Measurements from ENCODE around the gene CCDC152.
"Not testable (repeated sequence)": the region's sequence is repeated elsewhere in the genome, so short reads cannot be mapped to it uniquely, and the experiment has no call there.

CCDC152 gene

GRCh38 chr5:42816546-42816945, 59.9 kb downstream of the CCDC152 start:
- DNase-seq: not testable (repeated sequence)

- no peak for DNase-seq
These were observed 63.1 kb downstream of the CCDC152 start for GRCh38 chr5:42819745-42820144.

DNA sequence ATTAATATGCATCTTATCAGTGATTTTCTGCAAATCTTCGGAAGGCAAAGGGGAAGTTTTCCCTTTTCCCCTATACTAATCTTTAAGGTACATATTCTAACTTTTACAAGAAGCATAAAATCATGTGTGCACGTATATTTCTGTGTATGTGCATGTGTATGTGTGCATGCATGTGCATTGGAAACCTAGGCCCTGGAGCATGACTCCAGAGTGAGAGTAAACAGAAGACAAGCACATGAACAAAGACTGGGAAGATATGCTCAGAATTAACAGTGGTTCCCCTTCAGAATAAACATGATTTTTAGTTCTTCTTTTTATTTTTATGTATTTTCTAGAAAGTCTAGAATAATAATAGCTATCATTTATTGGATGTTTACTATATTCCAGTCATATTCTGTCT, 65.9 kb downstream of the CCDC152 start:
- no peak for DNase-seq

DNA sequence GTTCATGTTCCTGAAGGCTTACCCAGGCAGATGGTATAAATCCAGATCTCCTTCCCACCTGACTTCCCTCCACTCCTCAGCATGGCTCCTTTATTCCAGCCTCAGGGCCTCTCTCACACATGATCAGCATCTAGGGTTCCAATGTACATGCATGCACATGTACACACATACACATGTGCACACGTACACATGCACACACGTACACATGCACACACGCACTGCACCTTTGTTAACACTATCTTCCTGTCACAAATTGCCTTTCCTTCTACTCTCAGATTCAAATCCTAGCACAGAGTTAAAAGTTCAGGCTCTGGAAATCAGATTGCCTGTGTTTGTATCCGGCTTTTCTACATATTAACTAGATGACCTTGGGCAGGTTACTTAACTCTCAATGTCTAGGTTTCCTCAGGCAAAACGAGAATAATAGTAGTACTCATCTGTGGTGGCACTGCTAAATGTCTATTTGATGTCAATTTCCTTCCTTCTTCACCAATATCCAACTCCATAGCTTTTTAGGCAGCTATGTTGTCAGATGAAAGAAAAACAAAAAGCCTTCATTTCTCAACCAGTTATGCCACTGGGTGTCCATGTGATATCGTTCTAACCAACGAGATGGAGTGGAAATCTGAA, 67.8 kb downstream of the CCDC152 start:
- DNase-seq: no peak

- no peak for DNase-seq
These were observed 69.0 kb downstream of the CCDC152 start for GRCh38 chr5:42825422-42826148.

DNA sequence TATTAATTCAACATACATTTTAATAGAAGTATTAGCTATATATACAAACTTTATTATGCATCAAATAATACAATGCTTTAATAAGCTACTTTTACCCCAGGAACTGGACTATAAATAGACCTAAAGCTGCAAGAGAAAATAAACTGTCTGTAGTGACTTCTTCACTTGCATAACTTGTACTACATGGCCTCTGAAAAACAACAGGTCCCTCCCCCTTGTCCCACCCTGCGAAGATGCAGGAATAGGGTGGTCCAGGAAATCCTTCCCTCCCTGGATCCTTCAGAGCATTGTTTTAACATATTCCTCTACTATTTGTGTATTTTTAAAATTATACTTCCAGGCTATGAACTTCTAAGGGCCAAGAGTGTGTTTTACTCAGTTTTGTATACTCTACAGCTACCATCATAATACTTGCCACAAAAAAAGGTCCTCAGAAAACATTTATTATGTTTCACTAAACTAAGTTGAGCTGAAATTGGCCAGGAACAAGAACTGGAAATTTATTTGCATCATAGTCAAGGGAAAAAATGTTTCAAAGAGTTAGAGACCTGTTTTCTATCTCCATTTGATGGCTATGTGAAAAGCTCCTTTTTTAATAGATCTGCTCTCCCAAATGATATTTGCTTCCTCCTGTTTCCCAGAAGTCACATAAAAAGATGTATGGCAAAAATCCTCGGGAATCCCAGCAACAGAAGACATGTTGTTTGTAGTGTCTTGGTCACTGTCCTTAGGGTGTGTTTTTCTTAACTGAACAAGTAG, 70.3 kb downstream of the CCDC152 start:
- no peak for DNase-seq

- no peak for DNase-seq
These were observed 72.1 kb downstream of the CCDC152 start for GRCh38 chr5:42828671-42829070.

- no peak for DNase-seq
These were observed 74.3 kb downstream of the CCDC152 start for GRCh38 chr5:42830924-42831323.

DNA sequence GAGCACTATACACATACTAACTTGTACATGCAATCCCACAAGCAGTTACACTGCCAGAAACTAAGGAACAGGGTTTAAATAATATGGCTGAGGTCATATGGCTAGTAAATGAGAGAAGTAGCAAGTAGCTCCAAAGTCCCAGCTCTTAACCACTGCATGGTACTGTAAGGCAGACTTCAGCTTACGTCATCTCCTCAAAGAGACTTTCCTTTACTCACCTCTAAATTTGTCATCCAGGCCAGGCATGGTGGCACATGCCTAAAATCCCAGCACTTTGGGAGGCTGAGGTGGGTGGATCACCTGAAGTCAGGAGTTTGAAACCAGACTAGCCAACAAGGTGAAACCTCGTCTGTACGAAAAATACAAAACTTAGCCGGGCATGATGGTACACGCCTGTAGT, 75.4 kb downstream of the CCDC152 start:
- no peak for DNase-seq

DNA sequence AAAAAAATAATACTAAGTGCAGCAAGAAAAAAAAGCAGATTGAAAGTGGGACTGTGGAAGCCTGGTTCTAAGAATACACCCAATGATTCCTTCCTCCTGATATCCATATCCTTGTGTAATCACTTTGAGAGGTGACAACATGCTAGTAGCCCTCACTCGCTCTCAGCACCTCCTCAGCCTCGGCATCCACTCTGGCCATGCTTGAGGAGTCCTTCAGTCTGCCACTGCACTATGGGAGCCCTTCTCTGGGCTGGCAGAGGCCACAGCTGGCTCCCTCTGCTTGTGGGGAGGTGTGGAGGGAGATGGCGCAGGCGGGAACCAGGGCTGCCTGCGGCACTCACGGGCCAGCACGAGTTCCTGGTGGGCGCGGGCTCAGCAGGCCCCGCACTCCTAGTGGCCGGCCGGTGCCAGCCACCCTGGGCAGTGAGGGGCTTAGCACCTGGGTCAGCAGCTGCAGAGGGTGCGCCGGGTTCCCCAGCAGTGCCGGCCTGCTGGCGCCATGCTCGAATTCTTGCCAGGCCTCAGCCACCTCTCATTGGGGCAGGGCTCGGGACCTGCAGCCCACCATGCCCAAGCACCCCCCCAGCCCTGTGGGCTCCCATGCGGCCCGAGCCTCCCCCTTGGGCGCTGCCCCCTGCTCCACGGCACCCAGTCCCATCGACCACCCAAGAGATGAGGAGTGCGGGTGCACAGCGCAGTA, 79.6 kb downstream of the CCDC152 start:
- DNase-seq: no peak

DNA sequence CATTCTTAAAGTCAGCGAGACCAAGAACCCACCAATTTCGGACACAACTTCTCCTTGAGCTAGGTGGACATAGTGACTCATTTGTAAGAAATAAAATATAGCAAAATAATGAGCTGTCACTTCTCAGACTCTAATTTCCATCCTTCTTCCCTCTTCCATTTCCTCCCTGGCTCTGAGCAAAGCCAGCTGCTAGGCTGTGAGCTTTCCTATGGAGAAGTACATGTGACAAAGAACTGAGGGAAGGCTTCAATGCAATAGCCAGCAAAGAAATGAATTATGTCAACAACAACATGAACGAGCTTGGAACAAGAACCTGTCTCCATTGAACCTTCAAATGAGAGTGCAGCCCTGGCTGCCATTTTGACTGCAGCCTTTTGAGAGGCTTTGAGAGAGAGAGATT, 81.0 kb downstream of the CCDC152 start:
- DNase-seq: no peak

GRCh38 chr5:42839196-42839595, 82.6 kb downstream of the CCDC152 start:
- no peak for DNase-seq

GRCh38 chr5:42840269-42840668, 83.7 kb downstream of the CCDC152 start:
- DNase-seq: no peak

GRCh38 chr5:42840842-42841567, 84.4 kb downstream of the CCDC152 start:
- no peak for DNase-seq

- DNase-seq: no peak
These were observed 86.5 kb downstream of the CCDC152 start for GRCh38 chr5:42842921-42843641.

DNA sequence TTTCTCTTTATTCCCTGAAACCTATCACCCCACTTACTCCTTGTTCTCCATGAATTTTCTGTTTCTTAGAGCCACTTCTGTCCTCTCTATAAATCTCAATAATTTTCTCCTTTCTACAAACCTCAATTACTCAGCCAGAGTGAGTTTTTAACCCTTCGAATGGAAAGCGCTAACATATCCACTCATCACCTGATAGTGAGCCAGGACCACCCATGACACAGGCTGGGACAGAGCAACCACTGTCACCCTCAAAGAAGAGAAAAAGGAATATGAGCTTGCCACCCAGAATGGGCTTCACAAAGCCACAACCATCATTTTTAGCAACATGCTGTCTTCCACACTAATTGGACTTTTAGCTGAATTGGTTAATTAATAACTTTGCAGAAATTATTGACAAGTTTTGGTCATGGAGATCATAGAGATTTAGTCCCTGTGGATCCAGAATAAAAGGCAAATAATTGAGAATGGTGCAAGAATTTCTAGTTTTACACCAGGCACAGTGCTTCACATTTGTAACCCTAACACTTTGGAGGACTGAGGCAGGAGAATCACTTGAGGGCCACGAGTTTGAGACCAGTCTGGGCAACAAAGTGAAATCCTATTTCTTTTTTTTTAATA, 87.2 kb downstream of the CCDC152 start:
- DNase-seq: no peak

DNA sequence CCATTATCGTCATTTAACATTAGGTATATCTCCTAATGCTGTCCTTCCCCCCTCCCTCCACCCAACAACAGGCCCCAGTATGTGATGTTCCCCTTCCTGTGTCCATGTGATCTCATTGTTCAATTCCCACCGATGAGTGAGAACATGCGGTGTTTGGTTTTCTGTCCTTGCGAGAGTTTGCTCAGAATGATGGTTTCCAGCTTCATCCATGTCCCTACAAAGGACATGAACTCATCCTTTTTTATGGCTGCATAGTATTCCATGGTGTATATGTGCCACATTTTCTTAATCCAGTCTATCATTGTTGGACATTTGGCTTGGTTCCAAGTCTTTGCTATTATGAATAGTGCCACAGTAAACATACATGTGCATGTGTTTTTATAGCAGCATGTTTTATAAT, 87.8 kb downstream of the CCDC152 start:
- not testable (repeated sequence) for DNase-seq

- no peak for DNase-seq
These were observed 91.9 kb downstream of the CCDC152 start for GRCh38 chr5:42848545-42848944.

DNA sequence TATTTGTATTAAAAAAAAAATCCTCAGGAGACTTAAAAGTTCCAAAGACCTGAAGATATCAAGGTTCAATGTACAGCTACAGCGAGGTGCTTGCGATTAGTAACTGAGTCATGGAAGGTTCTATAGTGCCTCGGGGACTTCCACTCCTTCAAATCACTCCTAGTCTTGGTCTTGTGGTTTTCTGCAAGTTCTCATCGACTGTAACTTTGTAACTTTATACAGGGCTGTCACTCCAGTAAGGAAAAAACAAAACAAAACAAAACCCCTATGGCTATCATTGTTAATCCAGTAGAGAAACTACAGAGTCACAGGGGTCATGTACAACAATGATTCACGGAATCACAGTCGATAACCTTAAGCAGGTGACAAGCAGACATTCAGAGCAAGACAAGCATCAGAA, 94.9 kb downstream of the CCDC152 start:
- no peak for DNase-seq
